NCI-H2029 (cell line): ENCODE measurements around the gene PACSIN2.
"Not testable (repeated sequence)": the region's sequence is repeated elsewhere in the genome, so short reads cannot be mapped to it uniquely, and the experiment has no call there.

Experiments used
- DNase-seq: peaks from one replicate; lab custom pipeline; 2025; lab: John Stamatoyannopoulos, UW

Gene PACSIN2

GRCh38 chr22:42945736-42946135 lies 69.2 kb downstream of the PACSIN2 start:
- no peak for DNase-seq

GRCh38 chr22:42945027-42945426 lies 69.9 kb downstream of the PACSIN2 start:
- no peak for DNase-seq

- DNase-seq: no peak
Observed at GRCh38 chr22:42944409-42944808, 70.5 kb downstream of the PACSIN2 start.

- DNase-seq: no peak
Observed at GRCh38 chr22:42943981-42944380, 71.0 kb downstream of the PACSIN2 start.

- DNase-seq: no peak
Observed at GRCh38 chr22:42942351-42942750, 72.6 kb downstream of the PACSIN2 start.

- peak; percentile 78 for DNase-seq
Observed at GRCh38 chr22:42939941-42940653, 74.9 kb downstream of the PACSIN2 start.

- DNase-seq: no peak
Observed at GRCh38 chr22:42939451-42939881, 75.5 kb downstream of the PACSIN2 start.

GRCh38 chr22:42938976-42939375 lies 76.0 kb downstream of the PACSIN2 start:
- no peak for DNase-seq

GRCh38 chr22:42938449-42938848 lies 76.5 kb downstream of the PACSIN2 start:
- no peak for DNase-seq

- DNase-seq: no peak
Observed at GRCh38 chr22:42937164-42937843, 77.6 kb downstream of the PACSIN2 start.

- not testable (repeated sequence) for DNase-seq
Observed at GRCh38 chr22:42936680-42937079, 78.3 kb downstream of the PACSIN2 start.

GRCh38 chr22:42934338-42934737 lies 80.6 kb downstream of the PACSIN2 start:
- DNase-seq: no peak

GRCh38 chr22:42933485-42934091 lies 81.4 kb downstream of the PACSIN2 start:
- no peak for DNase-seq

GRCh38 chr22:42932857-42933484 lies 82.0 kb downstream of the PACSIN2 start:
- no peak for DNase-seq

GRCh38 chr22:42932197-42932519 lies 82.8 kb downstream of the PACSIN2 start:
- no peak for DNase-seq

GRCh38 chr22:42931421-42932196 lies 83.3 kb downstream of the PACSIN2 start:
- DNase-seq: no peak

- DNase-seq: peak; percentile 79
Observed at GRCh38 chr22:42930810-42931420, 84.0 kb downstream of the PACSIN2 start.

- no peak for DNase-seq
Observed at GRCh38 chr22:42929838-42930155, 85.2 kb downstream of the PACSIN2 start.

GRCh38 chr22:42928969-42929837 lies 85.7 kb downstream of the PACSIN2 start:
- DNase-seq: no peak

GRCh38 chr22:42927966-42928365 lies 87.0 kb downstream of the PACSIN2 start:
- no peak for DNase-seq

- no peak for DNase-seq
Observed at GRCh38 chr22:42926768-42927167, 88.2 kb downstream of the PACSIN2 start.
